Activated gamma-delta T cell (primary cell): ENCODE data around the gene XRN2.

Experiments used
- DNase-seq: peaks from one replicate; lab custom pipeline; 2025; lab: John Stamatoyannopoulos, UW
- total RNA-seq, 2 donors: gene quantifications; one replicate each; lab custom pipeline; 2026; lab: John Stamatoyannopoulos, UW

The XRN2 gene, protein sequence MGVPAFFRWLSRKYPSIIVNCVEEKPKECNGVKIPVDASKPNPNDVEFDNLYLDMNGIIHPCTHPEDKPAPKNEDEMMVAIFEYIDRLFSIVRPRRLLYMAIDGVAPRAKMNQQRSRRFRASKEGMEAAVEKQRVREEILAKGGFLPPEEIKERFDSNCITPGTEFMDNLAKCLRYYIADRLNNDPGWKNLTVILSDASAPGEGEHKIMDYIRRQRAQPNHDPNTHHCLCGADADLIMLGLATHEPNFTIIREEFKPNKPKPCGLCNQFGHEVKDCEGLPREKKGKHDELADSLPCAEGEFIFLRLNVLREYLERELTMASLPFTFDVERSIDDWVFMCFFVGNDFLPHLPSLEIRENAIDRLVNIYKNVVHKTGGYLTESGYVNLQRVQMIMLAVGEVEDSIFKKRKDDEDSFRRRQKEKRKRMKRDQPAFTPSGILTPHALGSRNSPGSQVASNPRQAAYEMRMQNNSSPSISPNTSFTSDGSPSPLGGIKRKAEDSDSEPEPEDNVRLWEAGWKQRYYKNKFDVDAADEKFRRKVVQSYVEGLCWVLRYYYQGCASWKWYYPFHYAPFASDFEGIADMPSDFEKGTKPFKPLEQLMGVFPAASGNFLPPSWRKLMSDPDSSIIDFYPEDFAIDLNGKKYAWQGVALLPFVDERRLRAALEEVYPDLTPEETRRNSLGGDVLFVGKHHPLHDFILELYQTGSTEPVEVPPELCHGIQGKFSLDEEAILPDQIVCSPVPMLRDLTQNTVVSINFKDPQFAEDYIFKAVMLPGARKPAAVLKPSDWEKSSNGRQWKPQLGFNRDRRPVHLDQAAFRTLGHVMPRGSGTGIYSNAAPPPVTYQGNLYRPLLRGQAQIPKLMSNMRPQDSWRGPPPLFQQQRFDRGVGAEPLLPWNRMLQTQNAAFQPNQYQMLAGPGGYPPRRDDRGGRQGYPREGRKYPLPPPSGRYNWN
- total RNA-seq, result 174 to 186 reads per million in 2 donors

DNA sequence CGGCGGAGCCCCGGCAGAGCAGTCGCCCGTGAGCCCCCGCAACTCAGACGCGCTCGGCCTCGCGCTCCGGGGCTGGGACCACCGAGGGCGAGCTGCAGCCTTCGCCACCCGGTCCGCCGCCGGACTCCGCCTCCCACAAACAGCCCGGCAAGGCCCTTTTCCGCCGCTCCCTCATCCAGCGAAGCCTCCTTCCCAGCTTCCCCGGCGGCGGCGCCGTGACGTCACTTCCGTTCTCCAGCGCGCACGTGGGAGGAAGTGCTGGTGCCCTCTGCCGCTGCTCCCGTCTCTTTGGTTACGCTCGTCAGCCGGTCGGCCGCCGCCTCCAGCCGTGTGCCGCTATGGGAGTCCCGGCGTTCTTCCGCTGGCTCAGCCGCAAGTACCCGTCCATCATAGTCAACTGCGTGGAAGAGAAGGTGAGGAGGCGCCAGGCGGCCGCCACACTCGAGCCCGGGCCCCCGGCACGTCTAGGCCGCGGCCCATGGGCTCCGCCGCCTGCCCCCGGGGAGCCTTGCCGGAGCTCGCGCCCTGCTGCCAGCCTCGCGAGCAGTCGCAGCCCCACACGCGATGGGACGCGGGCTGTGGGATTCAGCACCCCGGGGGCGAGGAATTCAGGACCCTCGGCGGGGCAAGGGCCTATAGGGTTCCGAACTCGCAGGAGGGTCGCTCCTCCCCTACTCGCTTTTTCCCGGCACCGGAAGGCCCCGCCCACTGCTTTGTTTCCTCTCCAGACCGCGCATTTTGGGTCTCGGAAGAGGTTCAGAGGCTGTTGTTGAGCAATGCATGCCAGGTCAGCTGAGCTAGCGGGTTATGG, at the start of gene XRN2:
XRN2 (plus strand) TSS at position 271 of the 811 bp plus-strand sequence; CDS start at position 339, 68 bp downstream.
- DNase-seq, result peak; percentile 93

DNA sequence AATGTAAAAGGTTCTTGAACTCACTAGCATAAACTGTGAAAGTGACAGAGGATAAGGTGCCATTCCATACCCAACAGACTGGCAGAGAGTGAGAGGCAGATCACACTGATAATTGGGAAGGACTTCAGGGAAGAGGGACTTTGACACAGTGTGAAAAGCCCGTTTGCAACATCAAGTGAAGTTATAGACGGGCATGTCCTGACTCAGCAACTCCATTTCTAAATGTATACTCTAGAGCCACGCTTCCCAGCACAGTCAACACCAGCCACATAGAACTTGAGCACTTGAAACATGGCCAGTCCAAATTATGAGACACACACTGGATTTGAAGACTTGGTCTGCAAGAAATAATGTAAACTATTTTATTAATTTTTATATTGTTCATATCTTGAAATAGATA, 45.9 kb upstream of the XRN2 start:
- DNase-seq, result no peak

DNA sequence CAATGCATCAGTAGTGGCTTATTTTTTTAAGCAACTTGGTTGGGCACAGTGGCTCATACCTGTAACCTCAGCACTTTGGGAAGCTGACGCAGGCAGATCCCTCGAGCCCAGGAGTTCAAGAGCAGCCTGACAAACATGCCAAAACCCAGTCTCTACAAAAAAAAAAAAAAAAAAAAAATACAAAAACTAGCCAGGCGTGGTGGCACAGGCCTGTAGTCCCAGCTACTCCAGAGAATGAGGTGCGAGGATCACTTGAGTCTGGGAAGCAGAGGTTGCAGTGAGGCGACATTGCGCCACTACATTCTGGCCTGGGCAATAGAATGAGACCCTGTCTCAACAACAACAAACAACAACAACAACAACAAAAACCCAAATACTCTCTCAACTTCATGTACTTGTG, 44.7 kb upstream of the XRN2 start:
- DNase-seq, result no peak

DNA sequence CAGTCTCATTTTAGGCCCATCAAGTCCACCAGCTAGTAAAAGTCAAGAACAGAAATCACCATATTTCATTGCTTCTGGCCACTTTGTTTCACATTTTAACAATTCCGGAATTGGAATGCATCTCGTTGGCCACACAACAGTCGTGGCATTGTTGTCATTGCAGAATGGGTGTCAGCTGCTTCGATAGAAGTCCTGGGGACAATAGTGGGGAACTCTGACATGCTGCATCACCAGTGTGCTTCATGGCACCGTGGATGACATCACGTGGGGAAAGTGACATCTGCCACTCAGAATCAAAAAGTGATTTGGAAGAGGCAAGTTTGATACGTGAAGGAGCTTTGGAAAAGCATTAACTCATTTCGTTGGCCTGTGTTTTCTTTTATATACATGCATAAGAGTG, 43.8 kb upstream of the XRN2 start:
- no peak for DNase-seq

DNA sequence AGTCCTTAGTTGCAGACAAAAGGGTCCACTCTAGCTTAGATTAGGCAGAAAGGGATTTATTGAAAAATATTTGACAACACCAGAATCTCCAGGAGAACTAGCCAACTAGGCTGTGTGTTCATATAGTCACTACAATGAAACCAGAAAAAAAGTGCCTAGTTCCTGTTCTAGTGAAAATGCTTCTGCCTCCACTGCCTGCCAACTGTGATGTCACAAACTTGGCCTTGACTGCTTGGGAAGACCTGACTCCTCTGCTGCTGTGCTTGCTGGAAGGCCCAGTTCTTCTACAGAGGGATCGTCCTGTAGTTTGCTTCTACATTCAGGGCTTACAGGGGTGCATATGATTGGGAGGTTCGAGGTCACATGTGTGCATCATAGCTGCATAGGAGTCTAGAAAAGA, 40.3 kb upstream of the XRN2 start:
- no peak for DNase-seq

DNA sequence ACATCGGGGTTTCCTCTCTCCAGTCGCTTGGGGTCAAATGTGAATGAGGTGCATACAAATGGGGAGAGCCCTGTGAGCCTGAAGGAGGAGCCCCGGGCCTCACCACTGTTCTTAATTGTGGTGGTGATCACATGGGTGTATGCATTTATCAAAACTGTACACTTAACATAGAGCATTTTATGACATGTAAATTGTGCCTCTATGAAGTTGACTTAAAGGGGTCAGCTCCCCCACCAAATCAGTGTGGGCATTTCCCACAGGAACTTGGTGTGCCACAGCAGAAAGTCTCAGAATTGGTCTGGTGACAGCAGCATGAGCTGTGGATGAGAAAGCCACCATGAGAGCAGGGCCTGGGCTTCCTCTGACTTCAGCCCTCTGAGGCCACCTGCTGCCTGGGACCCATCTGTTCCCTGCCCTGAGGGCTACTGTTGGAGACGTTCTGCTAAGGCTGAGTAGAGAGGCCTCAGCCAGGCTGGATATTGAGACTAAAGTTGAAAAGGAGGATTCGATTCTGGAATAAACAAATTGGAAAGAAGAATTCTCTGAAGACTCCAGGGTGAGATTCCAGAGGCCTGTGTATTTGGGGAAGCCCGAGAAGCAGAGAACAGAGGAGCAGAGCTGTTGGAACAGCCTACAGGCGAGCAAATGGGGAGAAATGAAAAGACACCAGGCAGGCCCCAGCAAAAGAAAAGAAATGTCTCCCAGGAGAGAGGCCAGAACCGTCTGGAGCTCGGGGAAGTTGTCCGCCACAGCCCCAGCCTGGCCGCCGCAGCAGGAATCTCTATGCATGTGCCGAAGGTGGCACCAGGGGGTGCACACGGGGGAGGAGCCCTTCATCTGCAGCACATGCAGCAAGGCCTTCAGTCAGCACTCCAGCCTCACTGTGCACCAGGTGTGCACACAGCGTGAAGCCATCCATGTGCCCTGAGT, 37.6 kb upstream of the XRN2 start:
- no peak for DNase-seq

DNA sequence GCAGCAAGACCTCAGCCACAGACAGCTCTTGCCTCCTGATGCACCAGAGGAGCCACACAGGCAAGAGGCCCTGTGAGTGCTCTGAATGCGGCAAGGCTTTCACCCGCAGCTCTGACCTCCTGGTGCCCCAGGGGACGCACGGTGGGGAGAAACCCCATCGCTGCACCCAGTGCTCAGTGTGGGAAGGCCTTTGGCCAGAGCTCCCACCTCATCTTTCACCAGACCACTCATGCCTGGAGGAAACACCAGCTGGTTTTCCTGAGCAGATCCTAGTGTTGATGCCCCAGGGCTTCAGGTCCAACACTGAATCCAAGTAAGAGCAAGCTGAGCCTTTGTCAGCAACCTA, 37.0 kb upstream of the XRN2 start:
- DNase-seq, result no peak

DNA sequence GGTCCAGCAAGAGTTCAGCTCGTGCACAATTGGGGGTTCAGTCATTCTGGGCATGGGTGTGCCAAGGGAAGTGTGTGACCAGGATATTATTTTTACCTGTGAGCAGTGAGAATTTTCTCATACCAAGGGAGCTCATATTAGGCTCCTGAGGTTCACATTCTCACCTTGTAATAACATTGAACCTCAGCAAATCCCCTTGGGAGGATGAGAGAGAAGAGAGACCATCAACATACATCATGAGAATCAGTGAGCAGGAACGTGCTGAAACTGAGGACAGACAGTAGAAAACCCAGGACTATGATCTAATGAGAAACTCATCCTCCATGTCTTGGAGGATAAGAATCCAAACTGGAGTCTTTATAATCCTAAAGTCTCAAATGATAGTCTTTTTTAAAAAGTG, 33.4 kb upstream of the XRN2 start:
- DNase-seq, result no peak

DNA sequence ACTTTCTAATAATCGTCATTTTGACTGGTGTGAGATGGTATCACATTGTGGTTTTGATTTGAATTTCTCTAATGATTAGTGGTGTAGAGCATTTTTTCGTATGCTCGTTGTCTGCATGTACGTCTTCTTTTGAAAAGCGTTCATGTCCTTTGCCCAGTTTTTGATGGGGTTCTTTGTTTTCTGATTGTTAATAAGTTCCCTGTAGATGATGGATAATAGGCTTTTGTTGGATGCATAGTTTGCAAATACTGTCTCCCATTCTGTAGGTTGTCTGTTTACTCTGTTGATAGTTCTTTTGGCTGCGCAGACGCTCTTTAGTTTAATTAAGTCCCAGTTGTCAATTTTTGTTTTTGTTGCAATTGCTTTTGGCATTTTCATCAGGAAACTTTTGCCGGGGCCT, 32.3 kb upstream of the XRN2 start:
- DNase-seq, result no peak

DNA sequence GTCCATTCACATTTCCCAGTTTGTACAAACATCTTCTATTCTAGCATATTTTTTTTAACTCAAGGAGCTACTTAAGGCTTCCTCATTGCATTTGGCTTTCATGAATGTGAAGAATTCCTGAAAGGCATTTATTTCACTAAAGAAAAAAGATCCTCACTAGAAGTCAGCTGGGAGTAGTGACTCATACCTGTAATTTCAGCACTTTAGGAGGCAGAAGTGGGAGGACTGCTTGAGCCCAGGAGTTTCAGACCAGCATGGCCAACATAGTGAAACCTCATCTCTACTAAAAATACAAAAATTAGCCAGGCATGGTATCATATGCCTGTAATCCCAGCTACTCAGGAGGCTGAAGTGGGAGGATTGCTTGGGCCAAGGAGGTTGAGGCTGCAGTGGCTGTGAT, 30.9 kb upstream of the XRN2 start:
- no peak for DNase-seq

DNA sequence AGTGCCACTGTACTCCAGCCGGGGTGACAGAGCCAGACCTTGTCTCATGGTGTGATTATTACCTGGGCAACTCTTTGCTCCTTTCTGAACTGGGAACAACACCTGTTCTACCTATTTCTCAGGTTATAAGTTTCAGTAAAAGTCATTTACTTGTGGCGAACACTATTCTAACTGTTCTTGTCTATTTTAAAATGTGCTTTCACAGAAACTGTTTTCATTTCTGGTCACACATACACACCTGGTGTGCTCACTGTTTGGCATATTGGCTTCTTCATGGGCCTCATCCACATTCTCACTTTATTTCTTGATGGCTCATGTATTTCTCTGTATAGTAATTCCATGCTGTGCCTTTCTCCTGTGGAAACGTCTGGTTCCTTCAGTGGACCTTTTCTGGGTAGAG, 30.5 kb upstream of the XRN2 start:
- DNase-seq, result no peak

DNA sequence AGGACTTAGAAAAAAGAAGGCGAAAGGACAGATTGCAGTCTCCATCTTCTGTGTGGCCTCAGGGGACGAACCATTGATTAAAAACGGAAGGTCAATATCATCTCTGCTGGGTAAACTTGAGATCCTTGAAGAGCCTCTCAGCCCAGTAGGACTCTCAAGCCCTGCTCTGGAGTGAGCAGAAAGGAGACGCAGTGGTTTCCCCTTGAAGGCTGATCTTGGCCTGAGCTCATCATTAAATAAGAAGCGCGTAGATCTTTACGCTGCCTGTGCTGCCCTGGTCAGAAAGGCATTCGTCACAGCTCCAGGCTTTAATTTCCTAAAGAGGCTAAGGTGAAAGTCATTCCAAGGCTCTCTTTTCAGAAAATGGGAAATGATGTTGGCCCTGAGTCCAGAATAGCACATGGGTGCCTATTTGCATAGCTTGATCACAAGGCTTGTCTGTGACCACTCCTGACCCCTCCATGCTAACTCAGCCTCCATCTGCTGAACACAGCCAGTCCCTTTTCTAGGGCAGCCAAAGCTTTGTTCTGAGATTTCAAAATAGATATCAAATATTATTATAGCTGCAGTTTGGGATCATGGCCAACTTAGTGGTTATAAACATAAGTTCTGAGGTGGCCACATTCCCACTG, 29.3 kb upstream of the XRN2 start:
- no peak for DNase-seq

DNA sequence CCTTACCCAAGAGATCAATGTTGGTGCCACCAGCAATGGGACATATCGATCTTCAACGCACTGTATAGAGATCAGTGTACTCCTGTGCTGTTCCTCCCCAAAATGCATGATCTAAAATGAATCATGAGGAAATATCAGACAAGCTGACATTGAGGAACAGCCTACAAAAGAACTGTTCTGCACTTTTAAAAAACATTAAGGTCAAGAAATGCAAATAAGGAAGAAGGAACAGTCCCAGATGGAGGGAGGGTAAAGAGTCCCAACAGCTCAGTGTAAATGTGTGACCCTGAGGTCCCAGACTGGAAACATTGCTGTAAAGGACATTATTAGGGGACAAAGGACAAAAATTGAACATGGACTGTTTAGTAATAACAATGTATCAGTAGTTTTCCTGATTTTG, 24.3 kb upstream of the XRN2 start:
- DNase-seq, result no peak

DNA sequence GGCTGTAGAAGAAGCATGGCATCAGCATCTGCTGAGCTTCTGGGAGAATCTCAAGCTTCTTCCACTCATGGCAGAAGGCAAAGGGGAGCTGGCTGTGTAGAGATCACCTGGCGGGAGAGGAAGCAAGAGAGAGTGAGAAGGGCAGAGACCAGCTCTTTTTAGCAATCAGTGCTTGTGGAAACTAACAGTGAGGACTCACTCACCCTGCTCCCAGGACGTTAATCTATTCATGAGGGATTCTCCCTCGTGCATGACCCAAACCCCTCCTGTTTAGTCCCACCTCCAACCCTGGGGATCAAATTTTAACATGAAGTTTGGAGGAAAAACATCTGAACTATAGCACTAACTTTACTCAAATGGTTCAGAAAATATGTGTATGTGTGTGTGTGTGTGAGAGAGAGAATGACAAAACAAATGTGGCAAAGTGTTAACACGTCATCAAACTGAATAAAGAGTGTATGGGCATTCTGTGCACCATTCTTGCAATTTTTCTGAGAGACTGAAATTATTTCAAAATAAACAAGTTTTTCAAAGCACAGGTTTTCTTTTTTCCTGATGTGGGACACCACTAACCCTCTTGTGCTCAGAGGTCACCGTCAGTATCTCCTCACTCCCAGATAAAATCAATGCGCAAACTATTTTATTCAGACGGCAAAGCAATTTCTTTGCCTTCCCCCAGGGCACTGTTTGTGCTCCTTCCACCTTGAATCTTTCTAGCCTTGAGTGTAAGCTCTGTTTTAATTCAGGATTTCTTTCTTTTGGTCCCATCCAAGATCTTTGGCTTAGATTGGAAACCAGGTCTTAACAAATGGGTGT, 23.2 kb upstream of the XRN2 start:
- DNase-seq, result no peak

DNA sequence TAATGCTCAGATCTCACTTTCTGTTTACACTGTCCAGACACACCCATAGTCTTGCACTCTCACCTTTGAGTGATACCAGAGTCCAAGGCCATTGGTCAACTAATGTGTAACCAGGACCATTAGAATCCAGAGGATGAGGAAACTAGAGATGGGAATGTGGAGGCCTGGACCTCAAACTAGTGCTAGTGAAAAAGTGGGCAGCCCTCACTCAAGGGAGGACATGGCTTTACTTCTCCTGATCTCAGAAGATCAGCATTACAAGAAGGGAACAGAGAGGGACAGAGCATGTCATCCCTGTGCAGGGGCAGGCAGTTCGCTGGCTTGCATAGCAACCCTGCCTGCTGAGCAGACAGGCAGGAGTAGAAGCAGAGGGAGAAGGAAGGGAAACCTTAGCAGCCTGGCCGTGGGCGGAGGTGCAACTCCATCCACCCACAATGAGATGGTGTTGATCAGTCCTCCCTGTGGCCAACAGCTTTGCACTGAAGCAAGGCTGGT, 22.6 kb upstream of the XRN2 start:
- DNase-seq, result no peak

DNA sequence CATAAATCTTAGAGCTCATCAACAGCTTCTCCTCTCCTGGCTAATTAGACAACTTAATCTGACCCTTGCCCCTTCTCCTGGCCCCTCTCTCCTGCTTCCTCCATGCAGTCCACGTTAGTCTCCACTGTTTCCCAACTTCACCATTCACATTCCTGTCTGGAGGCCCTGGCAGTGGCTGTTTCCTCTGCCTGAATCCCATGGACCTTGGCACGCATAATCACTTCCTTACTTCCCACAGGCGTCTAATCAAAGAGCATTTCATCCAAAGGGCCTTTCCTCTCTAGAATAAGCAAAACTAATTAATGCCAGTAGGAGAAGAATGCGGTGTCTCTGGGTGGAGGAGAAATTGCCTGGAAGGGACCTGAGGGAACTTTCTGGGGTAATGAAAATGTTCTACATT, 16.4 kb upstream of the XRN2 start:
- DNase-seq, result no peak

DNA sequence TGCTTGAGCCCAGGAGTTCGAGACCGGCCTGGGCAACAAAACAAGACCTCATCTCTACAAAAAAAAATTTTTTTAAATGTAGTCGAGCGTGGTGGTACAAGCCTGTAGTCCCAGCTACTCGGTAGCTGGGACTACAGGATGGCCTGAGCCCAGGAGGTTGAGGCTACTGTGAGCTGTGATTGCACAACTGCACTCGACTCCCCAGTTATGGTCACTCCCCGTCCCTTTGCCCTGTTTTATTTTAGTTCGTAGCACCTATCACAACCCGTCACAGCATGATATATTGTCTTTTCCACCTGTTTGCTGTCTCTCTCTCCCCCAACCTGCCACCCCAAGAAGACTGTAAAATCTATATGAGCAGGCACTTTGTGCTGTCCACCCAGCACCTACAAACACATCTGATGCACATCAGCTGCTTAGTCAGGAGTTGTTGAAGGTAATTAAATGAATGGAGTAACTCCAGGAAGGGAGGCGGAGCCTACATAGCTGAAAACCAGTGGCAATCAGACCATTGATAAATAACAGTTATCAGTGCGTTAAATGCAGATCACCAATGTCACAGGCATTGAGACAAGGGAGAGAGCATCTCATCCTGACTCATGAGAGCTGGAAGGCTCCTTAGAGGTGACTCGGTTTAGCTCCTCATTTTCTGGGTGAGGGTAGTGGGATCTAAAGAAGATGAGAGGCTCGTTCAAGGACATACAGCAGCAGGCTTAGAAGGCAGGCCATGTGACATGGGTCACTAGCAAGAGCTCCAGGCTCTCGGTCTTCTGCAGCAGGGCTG, 14.4 kb upstream of the XRN2 start:
- no peak for DNase-seq

DNA sequence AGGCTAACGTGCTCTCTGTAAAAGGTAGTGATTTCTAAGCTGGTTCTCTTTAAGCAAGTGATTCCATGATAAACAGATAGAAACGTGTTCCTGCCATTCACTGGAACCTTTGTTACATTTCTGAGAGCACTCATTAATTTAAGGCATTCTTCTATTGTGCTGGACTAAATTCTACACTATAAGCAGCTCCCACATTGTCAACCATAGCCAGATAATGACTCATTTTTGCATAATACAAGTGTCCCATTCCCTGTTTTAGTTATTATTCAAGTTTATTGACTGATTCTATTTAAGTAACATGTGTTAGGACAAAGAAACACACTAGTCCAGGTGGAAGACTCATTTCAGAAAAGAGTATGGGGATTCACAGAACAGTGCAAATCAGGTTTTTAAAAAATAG, 13.5 kb upstream of the XRN2 start:
- DNase-seq, result no peak

DNA sequence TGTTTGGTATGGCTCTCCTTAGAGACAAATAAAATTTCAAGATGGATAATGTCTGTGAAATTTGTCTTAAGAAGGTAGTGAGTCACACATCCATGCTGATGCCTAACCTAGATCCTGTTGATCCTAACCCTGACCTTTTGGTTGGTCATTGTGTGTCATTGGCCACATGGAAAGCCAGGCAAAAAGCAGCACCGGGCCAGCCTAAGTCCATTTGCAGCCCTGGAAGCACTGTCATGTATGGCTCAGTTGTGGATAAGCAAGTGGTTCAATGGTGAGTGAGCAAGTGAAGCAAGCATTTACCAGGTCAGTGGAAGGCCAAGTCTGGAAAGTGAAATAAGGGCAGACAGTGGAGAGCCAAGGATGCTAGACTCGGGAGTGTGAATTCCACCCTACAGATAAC, 12.1 kb upstream of the XRN2 start:
- DNase-seq, result no peak
